Activated CD4-positive, alpha-beta T cell treated with anti-CD3 and anti-CD28 coated beads for 1 hour (primary cell): ENCODE measurements around the gene CAPZB.
A peak's percentile ranks its signal among the peaks of the same experiment; 100 is the strongest.

ENCODE experiments used
- DNase-seq: peaks from one replicate; pipeline ENCODE4 v3.0.0-alpha.2; 2020

CAPZB gene

GRCh38 chr1:19363536-19364152 is 121.7 kb downstream of the CAPZB start:
- no peak for DNase-seq

GRCh38 chr1:19361611-19362147 is 123.7 kb downstream of the CAPZB start:
- DNase-seq = no peak

- no peak for DNase-seq
These were observed 124.3 kb downstream of the CAPZB start for GRCh38 chr1:19360843-19361610.

GRCh38 chr1:19360432-19360831 is 124.9 kb downstream of the CAPZB start:
- no peak for DNase-seq

- no peak for DNase-seq
These were observed 125.3 kb downstream of the CAPZB start for GRCh38 chr1:19360016-19360415.

GRCh38 chr1:19359357-19359756 is 126.0 kb downstream of the CAPZB start:
- no peak for DNase-seq

- DNase-seq = no peak
These were observed 126.6 kb downstream of the CAPZB start for GRCh38 chr1:19358710-19359109.

GRCh38 chr1:19357299-19357986 is 127.9 kb downstream of the CAPZB start:
- no peak for DNase-seq

GRCh38 chr1:19356266-19356665 is 129.1 kb downstream of the CAPZB start:
- DNase-seq = no peak

- no peak for DNase-seq
These were observed 130.8 kb downstream of the CAPZB start for GRCh38 chr1:19354531-19354981.

GRCh38 chr1:19353596-19353995 is 131.7 kb downstream of the CAPZB start:
- no peak for DNase-seq

GRCh38 chr1:19352839-19353238 is 132.5 kb downstream of the CAPZB start:
- DNase-seq = no peak

- no peak for DNase-seq
These were observed 133.5 kb downstream of the CAPZB start for GRCh38 chr1:19351873-19352272.

GRCh38 chr1:19350566-19350965 is 134.8 kb downstream of the CAPZB start:
- DNase-seq = no peak

- DNase-seq = no peak
These were observed 135.3 kb downstream of the CAPZB start for GRCh38 chr1:19349999-19350398.

GRCh38 chr1:19348441-19349198 is 136.7 kb downstream of the CAPZB start:
- DNase-seq = no peak

- no peak for DNase-seq
These were observed 137.7 kb downstream of the CAPZB start for GRCh38 chr1:19347533-19348172.

- DNase-seq = no peak
These were observed 139.3 kb downstream of the CAPZB start for GRCh38 chr1:19346026-19346425.

- no peak for DNase-seq
These were observed 139.9 kb downstream of the CAPZB start for GRCh38 chr1:19345391-19345790.

- no peak for DNase-seq
These were observed 140.5 kb downstream of the CAPZB start for GRCh38 chr1:19344831-19345230.

- peak; percentile 18 for DNase-seq
These were observed 140.9 kb downstream of the CAPZB start for GRCh38 chr1:19344372-19344810.

GRCh38 chr1:19343617-19344350 is 141.6 kb downstream of the CAPZB start:
- DNase-seq = no peak
